GM08714 (cell line): Measurements from ENCODE around the gene EVI5L.
"Not testable (repeated sequence)": the region's sequence is repeated elsewhere in the genome, so short reads cannot be mapped to it uniquely, and the experiment has no call there.

ENCODE experiments used
- H3K4me3 ChIP-seq: fragments of 200-500 bp; sonication (Bioruptor generic); 2 replicates; pipeline ENCODE4 v1.5.1; 2014; ENCODE audit warnings: mild to moderate bottlenecking, low read length, inconsistent platforms
- ZNF274 ChIP-seq: IDR thresholded peaks from 2 replicates; pipeline ENCODE4 v1.6.1; 2012; ENCODE audit warnings: mild to moderate bottlenecking, low read depth, low read length

The EVI5L gene

GRCh38 chr19:7856679-7857663, 27.0 kb downstream of the EVI5L start:
- H3K4me3 ChIP-seq, result no peak overlapping the region
- TF ChIP-seq ZNF274, result no peak

- no peak for TF ChIP-seq ZNF274
- no peak overlapping the region for H3K4me3 ChIP-seq
Measured at GRCh38 chr19:7857727-7858108, 27.7 kb downstream of the EVI5L start.

- no peak overlapping the region for H3K4me3 ChIP-seq
- TF ChIP-seq ZNF274, result no peak
Measured at GRCh38 chr19:7858109-7858770, 28.2 kb downstream of the EVI5L start.

GRCh38 chr19:7859087-7859486, 29.1 kb downstream of the EVI5L start:
- H3K4me3 ChIP-seq, result not testable (repeated sequence)

GRCh38 chr19:7859831-7860713, 30.1 kb downstream of the EVI5L start:
- H3K4me3 ChIP-seq, result no peak overlapping the region
- TF ChIP-seq ZNF274, result no peak

- no peak for TF ChIP-seq ZNF274
- H3K4me3 ChIP-seq, result no peak overlapping the region
Measured at GRCh38 chr19:7860714-7861618, 30.9 kb downstream of the EVI5L start.

GRCh38 chr19:7861619-7862412, 31.8 kb downstream of the EVI5L start:
- TF ChIP-seq ZNF274, result no peak
- H3K4me3 ChIP-seq, result no peak overlapping the region

- no peak for TF ChIP-seq ZNF274
- no peak overlapping the region for H3K4me3 ChIP-seq
Measured at GRCh38 chr19:7862413-7862951, 32.5 kb downstream of the EVI5L start.

GRCh38 chr19:7863157-7863970, 33.3 kb downstream of the EVI5L start:
- no peak overlapping the region for H3K4me3 ChIP-seq
- TF ChIP-seq ZNF274, result no peak

- TF ChIP-seq ZNF274, result no peak
- H3K4me3 ChIP-seq, result no peak overlapping the region
Measured at GRCh38 chr19:7863971-7864689, 34.1 kb downstream of the EVI5L start.

GRCh38 chr19:7864690-7865074, 34.7 kb downstream of the EVI5L start:
- H3K4me3 ChIP-seq, result no peak overlapping the region
- TF ChIP-seq ZNF274, result no peak
